ENCODE data around the gene TIMMDC1. TPM values are rescaled to one million over a fixed set of nuclear protein-coding genes. Genes with fewer than 3 reads are reported as not detected.

TIMMDC1 gene
- total RNA-seq, 2 donors from 2014 or later, result 88.6 to 128 TPM

DNA sequence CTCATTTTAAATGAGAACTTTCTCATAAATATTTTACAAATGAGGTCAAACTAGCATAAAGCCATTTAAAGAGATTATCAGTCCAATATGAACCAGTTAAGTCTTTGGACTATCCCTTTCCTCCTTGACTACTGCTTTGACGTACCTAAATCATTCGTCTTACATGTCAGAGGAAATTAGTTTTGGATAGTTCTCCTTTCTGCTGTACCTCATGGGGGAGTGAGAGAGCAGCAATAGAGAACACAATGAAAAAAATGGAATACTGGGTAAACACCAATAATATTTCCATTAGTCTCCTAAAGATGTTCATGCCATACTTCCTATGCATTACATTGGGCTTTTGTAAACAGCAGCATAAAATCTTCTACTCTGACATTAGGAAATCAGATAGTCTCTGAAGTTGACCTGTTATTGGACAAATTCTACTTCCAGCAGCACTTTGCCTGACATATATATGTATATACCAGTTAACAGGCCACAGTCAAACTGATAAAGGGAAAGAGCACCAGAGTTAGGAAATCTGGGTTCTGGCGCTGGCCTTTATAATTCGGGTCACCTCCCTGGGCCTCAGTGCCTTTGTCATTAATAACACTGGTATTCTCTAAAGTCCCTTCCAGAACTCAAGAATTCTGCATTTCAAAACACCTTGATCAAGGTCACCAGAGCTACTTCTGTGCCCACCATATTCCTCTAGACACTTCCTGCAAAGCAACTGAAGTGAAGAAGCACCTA lies 26.8 kb downstream of the TIMMDC1 start:
- no peak for DNase-seq
- no peak overlapping the region for H3K27ac ChIP-seq
- no peaks in the 10 kb centered on the region for H3K36me3 ChIP-seq
- H3K4me3 ChIP-seq, result no peak overlapping the region
- H3K9me3 ChIP-seq, result no peaks in the 10 kb centered on the region
- intact Hi-C loops (cut with DNase I), result no loop called here
- TF ChIP-seq, protein P1, sequence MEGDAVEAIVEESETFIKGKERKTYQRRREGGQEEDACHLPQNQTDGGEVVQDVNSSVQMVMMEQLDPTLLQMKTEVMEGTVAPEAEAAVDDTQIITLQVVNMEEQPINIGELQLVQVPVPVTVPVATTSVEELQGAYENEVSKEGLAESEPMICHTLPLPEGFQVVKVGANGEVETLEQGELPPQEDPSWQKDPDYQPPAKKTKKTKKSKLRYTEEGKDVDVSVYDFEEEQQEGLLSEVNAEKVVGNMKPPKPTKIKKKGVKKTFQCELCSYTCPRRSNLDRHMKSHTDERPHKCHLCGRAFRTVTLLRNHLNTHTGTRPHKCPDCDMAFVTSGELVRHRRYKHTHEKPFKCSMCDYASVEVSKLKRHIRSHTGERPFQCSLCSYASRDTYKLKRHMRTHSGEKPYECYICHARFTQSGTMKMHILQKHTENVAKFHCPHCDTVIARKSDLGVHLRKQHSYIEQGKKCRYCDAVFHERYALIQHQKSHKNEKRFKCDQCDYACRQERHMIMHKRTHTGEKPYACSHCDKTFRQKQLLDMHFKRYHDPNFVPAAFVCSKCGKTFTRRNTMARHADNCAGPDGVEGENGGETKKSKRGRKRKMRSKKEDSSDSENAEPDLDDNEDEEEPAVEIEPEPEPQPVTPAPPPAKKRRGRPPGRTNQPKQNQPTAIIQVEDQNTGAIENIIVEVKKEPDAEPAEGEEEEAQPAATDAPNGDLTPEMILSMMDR (IDR thresholded peaks at IDR 0.05), result no peak
- no peak overlapping the region for H3K9ac ChIP-seq (ENCODE audit: low read depth in 2 of 2, low read length in 2 of 2)
- no peaks in the 10 kb centered on the region for H3K27me3 ChIP-seq
- H3K4me1 ChIP-seq, result no peaks in the 10 kb centered on the region

DNA sequence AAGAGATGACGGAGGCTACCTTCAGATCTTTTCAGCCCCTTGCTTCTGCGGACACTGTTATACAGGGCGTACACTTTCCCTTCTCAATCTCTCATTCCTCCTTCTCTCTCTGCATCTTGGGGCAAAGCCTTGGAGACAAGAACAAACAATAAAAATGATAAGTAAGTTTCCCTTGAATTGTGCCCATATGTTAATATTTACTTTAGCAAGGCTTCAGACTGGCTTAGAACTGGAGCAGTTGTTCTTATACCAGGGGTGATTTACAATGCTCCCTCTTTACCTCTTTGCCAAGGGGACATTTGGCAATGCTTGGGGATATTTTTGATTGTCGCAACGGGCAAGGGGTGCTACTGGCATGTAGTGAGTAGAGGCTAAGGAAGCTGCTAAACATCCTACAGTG lies 29.4 kb downstream of the TIMMDC1 start:
- intact Hi-C loops (cut with DNase I), result no loop called here
- Histone ChIP-seq H3K27me3 (no peaks in the 10 kb centered on the region), H3K4me1 (no peaks in the 10 kb centered on the region), H3K9ac (ENCODE audit: low read depth in 2 of 2, low read length in 2 of 2) (no peak overlapping the region), H3K9me3 (no peaks in the 10 kb centered on the region), H3K36me3 (no peaks in the 10 kb centered on the region), H3K4me3 (no peak overlapping the region), H3K27ac (no peak overlapping the region)
- DNase-seq, result no peak
- TF ChIP-seq, protein P1 (IDR thresholded peaks at IDR 0.05), result no peak

DNA sequence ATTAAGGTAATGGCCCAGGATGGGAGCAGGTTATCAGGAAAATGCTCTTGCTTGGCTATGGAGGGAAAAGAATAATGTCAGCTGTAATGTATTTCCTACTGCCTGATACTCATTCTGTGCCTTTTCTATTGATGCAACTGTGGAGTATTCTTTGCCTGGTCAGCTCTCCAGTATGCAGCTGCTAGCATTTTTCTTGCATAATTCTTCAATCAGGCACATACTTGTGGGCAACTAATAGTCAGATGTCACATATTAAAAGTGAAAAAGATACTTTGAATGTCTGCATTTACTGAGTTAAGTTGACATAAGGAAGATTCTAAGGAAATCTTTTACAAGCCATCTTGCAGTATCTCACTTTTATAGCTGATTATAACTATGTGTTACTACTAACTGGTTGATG lies 31.5 kb downstream of the TIMMDC1 start:
- Histone ChIP-seq H3K27me3 (no peaks in the 10 kb centered on the region), H3K4me1 (no peaks in the 10 kb centered on the region), H3K36me3 (no peaks in the 10 kb centered on the region), H3K4me3 (no peak overlapping the region), H3K9ac (ENCODE audit: low read depth in 2 of 2, low read length in 2 of 2) (no peak overlapping the region), H3K27ac (no peak overlapping the region), H3K9me3 (no peaks in the 10 kb centered on the region)
- TF ChIP-seq, protein P1 (IDR thresholded peaks at IDR 0.05), result no peak
- intact Hi-C loops (cut with DNase I), result no loop called here
- DNase-seq, result no peak

DNA sequence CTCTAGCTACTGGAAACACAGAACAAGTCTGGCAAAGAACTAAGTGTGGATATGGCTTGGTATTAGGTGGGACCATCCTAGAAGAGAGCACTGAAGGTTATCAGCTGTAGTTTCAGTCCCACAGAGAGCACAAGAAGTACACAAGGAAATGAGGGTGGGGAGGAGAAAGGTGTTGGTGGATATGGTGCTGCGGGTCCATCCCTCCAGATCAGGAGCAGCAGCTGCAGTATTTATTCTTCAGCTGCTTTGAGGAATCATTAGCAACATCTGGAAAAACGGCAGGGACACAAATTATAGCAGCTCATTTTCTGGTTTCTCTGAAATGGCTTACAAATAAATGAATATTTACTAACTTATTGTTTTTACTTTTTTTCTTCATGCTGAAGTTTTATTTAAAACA lies 32.1 kb downstream of the TIMMDC1 start:
- Histone ChIP-seq H3K4me1 (no peaks in the 10 kb centered on the region), H3K27me3 (no peaks in the 10 kb centered on the region), H3K4me3 (no peak overlapping the region), H3K9ac (ENCODE audit: low read depth in 2 of 2, low read length in 2 of 2) (no peak overlapping the region), H3K27ac (no peak overlapping the region), H3K9me3 (no peaks in the 10 kb centered on the region), H3K36me3 (no peaks in the 10 kb centered on the region)
- no peak for DNase-seq
- intact Hi-C loops (cut with DNase I), result no loop called here
- TF ChIP-seq, protein P1 (IDR thresholded peaks at IDR 0.05), result no peak

DNA sequence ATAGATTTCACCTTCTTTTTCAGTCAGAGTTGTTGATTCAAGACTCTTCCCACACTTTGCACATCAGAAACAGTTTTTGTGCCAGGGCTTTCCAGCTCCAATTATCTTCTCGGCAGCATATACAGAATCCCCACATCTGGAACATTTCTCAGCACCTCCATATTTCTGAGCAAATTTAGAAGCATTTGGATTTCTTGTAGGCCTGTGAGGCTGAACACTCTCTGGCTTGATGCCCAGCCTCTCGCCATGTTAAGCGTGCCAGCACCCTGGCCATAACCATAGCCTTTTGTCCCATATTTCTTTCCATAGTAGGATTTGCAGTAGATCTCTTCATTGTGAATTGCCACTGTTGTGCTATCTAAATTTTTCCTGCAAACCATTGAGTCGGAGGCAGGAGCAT lies 32.8 kb downstream of the TIMMDC1 start:
- Histone ChIP-seq H3K9me3 (no peaks in the 10 kb centered on the region), H3K27me3 (no peaks in the 10 kb centered on the region), H3K9ac (ENCODE audit: low read depth in 2 of 2, low read length in 2 of 2) (no peak overlapping the region), H3K27ac (no peak overlapping the region), H3K4me3 (no peak overlapping the region), H3K36me3 (no peaks in the 10 kb centered on the region), H3K4me1 (no peaks in the 10 kb centered on the region)
- DNase-seq, result no peak
- intact Hi-C loops (cut with DNase I), result no loop called here
- TF ChIP-seq, protein P1 (IDR thresholded peaks at IDR 0.05), result no peak
